RCC 7860 (cell line): ENCODE measurements around the gene STING1.
"Not testable (repeated sequence)": the region's sequence is repeated elsewhere in the genome, so short reads cannot be mapped to it uniquely, and the experiment has no call there.

ENCODE experiments used
- DNase-seq: peaks from one replicate; pipeline ENCODE4 v3.0.0-alpha.2; 2015; ENCODE audit warnings: low spot score
- FAIRE-seq: peaks from 2 replicates; lab custom pipeline; 2012; peaks lifted over from hg19 to GRCh38; lab: Jason Lieb, UNC

Gene STING1

GRCh38 chr5:139445325-139446170, 37.0 kb downstream of the STING1 start:
- no peak for DNase-seq
- no peak for FAIRE-seq

GRCh38 chr5:139443831-139444453, 38.6 kb downstream of the STING1 start:
- FAIRE-seq: no peak
- DNase-seq: peak; percentile 78

GRCh38 chr5:139440416-139440815, 42.1 kb downstream of the STING1 start:
- DNase-seq, FAIRE-seq: not testable (repeated sequence)

GRCh38 chr5:139439013-139439903, 43.3 kb downstream of the STING1 start, which contains the start of gene DNAJC18:
Gene DNAJC18 (minus strand): TSS chr5:139439525. CDS start chr5:139439445, 80 bp downstream.
- FAIRE-seq: no peak

GRCh38 chr5:139438707-139439012, 43.9 kb downstream of the STING1 start:
- DNase-seq (no peak), FAIRE-seq (no peak)

More at GRCh38 chr5:139439013-139439903, 43.3 kb downstream of the STING1 start, which contains the start of gene DNAJC18:
- peak; percentile 70 for DNase-seq

DNA sequence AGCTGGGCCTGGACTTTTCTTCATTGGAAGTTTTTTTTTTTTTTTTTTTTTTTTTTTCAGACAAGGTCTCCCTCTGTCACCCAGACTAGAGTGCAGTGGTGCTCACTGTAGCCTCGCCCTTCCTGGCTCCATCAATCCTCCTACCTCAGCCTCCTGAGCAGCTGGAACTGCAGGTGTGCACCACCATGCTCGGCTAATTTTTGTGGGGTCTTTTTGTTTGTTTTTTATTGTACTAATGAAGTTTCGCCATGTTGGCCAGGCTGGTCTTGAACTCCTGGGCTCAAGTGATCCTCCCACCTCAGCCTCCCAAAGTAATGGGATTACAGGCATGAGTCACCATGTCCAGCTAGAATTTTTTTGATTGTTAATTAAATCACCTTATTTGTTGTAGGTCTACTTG, 46.9 kb downstream of the STING1 start:
- FAIRE-seq (no peak), DNase-seq (no peak)

DNA sequence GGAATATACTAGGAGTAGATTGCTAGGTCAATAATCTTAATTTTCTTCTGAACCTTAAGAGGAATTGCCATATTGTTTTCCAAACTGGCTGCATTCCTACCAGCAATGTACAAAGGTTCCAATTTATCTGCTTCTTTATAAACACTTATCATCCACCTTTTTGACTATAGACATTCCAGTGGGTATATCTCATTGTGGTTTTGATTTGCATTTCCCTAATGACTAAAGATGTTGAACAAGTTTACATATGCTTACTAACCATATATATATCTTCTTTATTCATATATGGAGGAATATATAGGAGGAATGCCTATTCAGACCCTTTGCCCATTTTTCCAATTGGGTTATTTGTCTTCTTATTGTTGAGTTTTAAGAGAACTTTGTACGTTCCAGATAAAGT, 50.9 kb downstream of the STING1 start:
- DNase-seq: no peak
- FAIRE-seq: no peak

DNA sequence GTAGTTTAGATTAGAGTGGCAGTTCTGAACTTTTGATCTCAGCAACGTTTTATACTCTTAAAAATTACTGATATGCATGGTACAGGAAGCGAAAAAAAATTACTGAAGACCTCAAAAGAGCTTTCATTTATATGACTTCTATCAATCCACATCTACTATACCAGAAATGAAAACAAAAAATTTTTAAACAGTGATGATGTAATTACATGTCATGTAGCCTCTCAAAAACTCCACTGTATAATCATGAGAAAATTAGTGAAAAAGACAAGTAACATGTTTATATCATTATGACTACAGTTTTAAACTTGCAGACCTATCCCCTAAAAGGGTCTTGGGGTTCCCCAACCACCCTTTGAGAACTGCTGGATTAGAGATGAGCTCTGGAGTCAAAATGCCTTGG, 52.5 kb downstream of the STING1 start:
- FAIRE-seq (no peak), DNase-seq (no peak)

GRCh38 chr5:139426203-139426885, 56.2 kb downstream of the STING1 start:
- FAIRE-seq (no peak), DNase-seq (no peak)
